NCI-H1436 (cell line): Measurements from ENCODE around the gene LEFTY1.

Experiments
- DNase-seq: peaks from one replicate; lab custom pipeline; 2025; lab: John Stamatoyannopoulos, UW

The LEFTY1 gene

DNA sequence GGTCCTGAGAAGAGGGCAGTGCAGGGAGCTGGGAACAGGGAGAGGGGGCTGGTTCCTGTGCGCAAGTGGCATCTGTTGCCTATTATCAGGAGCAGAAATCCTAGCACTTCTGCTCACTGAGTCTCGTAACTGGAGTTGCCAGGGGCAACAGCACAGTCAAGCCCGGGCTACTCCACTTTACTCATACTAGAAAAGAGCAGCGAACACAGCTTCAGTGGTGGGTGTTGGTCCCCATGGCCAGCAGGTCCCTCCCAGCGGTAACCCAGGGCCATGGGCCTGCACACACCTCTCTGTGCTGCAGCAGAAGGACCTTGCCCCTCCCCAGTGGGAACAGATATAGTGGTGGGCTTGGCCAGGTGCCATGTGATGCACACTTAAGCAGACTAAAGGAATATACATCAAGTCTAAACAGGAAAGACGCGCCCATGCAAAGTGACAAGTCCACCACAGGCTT is 26.6 kb upstream of the LEFTY1 start:
- peak; percentile 48 for DNase-seq

DNA sequence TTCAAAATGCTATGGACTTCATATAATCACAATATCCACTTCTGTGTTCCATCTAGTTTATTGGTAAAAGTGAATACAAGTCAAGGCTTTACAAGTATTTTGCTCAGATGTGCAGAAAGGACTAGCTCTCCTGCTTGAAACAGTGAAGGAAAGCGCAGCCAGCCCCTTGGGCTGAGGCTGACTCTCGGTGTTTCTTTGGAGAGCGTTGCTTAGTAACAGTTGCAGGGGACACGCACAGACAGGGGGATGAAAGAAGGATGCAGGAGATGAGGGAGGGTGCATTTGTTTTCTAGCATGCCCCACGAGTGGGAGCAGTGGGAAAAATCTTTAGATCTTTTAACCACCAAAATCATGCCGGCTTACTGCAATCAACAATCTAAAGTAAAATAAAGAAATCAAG is 26.0 kb upstream of the LEFTY1 start:
- no peak for DNase-seq

DNA sequence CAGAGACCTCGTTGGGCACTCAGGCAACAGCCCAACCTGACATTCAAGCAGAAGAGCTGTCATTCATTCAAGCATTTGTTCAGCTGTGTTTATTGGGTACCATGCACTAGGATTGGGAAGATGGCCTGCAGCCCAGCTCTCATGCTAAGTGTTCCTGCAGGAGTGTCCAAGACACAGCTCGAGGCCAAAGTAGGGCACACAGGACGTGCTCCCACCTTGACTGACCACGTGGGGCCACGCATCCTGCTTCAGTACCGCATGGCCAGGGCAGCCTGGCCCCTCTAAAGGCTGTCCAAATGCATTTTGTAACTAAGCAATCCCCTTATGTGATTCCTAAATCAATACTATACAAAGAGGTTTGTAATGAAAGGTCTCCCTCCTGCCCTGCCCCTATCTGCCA is 25.4 kb upstream of the LEFTY1 start:
- DNase-seq = no peak

DNA sequence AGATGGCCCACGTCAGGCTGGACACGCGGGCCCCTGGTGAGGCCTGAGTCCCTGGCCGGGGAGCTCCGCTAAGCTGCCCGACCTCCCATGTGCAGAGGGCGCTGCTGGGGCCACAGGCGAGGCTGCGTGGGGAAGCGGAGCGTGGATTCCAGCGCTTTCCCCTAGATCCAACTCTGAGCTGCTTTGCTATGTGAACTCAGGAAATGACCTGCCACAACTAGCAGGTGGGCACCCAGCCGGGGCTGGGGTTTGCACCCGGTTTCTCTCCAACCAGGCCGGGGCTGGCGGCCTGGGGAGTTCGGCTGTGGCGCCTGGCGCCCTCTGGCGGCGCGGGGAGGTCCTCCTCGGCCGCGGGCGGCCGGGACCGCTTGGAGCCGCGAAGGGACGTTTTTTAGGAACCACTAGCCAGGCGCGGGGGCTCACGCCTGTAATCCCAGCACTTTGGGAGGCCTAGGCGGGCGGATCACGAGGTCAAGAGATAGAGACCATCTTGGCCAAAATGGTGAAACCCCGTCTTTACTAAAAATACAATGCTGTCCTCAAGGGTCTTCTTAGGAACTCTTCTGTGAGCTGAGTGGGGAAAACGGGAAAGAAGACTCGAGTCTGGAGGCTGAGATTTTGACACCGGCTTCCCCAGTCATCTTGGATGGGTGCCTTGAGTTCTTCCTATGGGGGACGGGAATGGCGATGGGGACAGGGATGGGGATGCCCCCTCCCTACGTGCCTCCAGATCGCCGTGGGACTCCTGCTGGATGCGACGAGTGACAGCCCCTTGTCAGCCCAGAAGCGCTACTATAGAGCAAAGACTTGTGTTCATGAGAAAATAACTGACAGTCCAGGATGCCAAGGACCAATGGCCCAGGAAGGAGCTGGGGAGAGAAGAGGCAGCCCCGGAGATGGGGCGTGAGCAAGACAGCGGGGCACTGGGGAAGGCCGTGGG is 22.5 kb upstream of the LEFTY1 start:
- no peak for DNase-seq

DNA sequence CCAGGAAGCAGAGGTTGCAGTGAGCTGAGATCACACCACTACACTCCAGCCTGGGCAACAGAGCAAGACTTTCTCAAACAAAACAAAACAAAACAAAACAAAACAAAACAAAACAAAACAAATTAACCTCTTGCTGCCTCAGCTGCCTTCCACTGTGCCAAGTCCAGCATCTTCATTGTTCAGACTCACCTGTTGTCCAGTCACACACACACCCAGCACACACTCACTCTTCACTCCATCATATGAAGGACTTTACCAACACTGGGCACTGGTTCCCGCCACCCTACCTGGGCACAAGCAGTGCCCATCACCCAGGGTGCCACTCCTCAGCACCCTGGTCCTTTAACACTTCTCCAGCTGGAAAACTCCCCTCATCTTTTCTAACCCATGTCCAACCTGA is 20.5 kb upstream of the LEFTY1 start:
- no peak for DNase-seq

DNA sequence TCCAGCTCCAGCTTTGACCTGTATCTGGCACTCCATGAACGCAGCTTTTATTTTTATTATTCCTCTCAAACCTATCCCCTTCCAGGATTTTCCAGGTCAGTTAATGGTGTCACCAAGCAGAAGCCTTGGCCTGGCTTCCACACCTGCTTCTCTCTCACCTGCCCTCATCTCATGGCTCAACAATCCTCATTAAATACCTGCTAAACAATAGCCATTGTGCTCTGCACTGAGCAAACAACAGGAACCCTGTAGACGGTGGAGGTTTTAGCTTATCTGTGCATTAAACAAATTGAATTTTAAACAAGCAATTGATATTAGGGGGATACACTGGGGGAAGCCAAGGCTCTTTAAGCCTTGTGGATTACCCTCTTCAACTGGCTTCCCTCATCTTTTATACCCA is 19.8 kb upstream of the LEFTY1 start:
- DNase-seq = peak; percentile 40

DNA sequence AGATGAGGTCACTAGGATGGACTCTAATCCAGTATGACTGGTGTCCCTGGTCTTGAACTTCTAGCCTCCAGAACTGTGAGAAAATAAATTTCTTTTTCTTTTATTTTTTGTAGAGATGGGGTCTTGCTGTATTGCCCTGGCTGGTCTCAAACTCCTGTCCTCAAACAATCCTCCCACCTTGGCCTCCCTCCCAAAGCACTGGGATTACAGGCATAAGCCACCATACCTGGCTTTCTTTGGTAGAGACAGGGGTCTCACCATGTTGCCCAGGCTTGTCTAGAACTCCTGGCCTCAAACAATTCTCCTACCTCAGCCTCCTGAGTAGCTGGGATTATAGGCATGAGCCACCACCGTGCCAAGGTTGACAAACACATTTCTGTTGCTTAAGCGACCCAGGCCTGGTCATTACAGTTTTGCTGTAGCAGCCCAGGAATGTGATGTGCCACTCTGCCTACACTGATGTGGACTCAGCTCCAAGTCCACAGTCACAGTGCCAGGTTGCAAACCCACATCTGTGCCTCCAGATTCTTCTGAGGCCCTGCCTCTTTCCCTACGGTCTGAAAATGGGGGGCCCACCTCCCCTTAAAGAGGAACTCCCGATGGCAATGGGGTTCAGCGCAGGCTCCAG is 19.2 kb upstream of the LEFTY1 start:
- DNase-seq = no peak

DNA sequence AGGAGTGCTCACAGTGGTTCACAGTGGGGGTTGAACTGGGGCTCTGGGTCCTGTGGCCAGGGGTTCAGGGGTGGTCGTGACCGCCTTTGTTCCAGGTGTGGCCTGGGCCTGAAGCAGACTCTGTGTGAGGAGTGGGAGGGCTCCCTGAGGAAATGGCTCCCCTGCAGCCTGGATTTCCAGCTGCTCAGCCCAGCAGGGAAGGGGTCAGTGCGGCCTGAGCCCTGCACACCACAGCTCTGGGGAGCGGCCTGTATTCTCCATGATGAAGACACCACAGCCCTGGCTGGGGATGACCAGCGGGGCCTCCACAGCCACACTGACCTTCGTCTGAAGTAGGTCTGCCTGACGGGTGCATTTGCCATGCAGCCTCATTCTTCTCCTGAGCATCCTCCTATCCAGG is 18.4 kb upstream of the LEFTY1 start:
- no peak for DNase-seq

DNA sequence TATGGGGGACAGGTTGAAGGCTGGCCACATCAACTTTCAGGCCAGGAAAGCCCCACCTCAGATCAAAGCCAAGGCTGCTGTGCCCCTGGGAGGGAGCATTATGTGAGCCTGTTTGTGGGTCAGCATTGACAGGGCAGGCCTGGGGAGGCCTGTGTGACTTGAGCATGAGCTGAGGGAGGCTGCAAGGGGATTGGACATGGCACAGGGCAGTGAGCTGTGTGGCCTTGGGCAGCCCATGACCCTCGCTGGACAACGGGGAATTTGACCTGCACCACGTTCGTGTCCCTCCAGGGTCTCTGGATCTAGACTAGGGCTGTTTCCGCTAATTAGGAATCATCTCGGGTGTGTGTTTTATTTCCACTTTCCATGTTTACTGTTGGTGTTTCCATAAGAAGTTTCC is 17.5 kb upstream of the LEFTY1 start:
- DNase-seq = no peak

DNA sequence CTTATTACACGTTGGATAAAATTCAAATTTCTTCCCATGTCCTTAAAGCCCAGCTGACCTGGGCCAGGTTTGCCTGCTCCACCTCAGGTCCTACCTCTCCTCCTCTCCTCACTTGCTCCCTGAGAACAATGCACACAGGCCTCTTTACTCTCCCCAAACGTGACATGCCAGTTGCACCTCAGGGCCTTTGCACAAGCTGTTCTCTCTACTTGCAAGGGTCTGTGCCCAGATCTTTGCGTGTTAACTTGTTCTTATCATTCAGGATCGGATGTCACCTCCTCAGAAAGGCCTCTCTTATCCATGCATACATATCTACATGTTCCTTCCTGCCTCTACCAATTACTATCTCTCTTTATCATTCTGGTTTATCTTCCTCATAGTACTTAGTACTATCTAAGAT is 14.7 kb upstream of the LEFTY1 start:
- DNase-seq = no peak

DNA sequence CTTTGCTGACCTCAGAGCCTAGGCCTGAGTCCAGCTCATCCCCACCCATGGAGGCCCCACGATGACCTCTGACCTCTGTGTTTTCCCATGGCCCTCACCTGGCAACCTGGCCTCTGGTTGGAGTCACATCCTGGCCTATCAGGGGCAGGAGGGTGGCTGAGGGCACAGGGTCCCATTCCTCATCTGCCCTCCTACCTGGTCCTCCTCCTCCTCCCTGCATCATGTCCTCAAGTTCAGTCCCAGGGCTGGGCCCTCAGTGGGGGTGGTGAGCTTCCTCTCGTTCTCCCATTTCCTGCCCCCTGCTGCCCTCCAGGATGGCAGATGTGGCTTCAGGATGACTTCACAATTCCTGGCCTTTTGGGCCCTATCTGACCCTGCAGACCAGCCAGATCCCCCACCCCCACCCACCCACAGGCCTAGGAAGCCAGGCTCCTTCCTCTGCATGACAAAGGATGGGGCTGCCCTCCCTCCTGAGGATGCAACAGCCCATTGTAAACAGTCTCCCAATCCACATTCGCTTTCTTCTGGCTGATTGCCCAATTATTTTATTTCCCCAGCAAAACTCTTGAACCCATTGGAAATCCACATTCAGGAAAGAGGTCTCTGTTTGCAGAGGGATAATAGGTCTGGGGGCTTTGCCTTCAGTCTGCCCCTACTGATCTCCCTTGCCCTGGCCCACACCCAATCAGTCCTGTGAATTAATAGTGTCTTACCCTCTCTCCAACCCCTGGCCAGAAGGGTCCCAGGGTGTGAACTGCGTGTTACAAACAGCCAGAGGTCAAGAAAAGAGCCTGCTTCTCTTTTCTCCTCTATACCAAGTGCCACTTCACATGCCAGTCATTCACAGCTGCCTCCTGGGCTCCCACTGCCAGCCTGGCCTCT is 10.3 kb upstream of the LEFTY1 start:
- DNase-seq = no peak

DNA sequence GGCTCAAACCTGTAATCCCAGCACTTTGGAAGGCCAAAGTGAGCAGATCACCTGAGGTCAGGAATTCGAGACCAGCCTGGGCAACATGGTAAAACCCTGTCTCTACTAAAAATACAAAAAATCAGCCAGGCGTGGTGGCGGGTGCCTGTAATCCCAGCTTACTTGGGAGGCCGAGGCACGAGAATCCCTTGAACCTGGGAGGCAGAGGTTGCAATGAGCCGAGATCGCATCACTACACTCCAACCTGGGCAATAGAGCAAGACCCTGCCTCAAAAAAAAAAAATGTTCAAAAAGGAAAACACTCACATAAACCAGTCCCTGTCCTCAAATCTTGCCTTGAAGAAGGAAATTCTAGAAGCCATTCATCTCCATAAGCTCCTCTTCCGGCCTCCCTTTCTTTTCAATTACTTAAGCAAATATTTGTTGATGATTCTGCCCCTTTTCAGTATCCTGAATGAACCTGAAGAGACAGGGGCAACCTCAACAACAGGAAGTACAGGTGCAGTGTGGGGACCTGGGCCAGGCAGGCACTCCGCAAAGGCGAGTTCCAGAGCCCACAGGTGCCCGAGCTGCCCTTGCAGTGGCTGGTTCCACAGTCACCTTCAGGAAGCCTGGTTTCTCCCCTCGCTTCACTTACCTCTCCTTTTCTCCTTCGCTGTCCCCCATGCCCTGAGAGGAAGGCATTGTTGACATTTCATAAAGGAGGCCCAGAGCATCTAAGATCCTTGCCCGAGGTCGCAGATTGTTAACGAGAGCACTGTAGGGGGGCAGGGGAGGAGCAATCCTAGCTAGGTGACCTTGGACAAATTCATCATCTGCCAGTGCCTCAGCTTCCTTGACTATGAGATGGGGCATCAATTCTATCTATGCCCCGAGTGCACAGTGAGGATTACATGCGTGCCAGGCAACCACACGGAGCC is 8.9 kb upstream of the LEFTY1 start:
- DNase-seq = peak; percentile 52

DNA sequence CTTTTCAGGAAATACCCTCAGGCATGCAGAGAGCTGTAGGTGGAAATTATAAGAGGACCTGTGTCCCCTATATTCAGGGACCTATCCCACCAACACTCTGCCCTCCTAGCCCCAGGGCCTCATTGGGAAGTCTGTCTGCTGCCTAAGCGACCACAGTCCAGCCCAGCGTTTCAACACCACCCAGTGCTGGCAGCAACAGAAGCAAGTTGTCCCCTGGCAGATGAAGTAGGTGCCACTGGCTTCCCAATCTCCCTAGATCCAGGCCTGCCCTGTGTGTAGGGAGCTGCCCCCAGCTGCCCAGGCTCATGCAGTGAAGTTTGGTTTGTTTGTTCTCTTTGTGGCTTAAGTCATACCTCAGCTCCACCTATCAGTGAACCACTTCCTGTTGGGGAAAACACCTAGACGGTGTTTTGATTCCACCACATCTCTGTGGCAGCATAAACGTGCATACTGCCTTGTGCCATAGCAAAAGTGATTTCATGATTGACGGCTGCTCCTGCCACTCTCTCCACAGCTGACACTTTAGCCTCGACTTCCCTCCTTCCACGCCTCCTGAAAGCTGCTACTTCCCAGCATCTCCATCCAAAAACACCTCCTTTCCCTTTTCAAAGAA is 8.1 kb upstream of the LEFTY1 start:
- no peak for DNase-seq

DNA sequence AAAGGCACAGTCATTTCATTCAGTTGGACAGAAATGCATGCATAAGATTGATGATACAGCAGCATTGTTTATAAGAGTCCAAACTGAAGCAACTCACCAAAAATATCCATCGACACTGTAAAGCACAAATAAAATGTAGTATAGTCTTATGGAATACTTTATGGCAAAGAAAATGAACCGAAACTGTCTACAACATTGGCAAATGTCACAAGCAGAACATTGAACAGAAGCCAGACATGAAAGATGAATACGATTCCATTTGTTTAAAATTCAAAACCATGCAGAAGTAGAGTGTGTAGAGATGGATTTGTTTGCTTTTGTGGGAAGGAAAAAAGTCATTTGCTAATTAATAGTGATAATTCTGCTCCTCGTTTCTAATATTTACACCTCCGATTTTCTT is 7.5 kb upstream of the LEFTY1 start:
- DNase-seq = no peak

DNA sequence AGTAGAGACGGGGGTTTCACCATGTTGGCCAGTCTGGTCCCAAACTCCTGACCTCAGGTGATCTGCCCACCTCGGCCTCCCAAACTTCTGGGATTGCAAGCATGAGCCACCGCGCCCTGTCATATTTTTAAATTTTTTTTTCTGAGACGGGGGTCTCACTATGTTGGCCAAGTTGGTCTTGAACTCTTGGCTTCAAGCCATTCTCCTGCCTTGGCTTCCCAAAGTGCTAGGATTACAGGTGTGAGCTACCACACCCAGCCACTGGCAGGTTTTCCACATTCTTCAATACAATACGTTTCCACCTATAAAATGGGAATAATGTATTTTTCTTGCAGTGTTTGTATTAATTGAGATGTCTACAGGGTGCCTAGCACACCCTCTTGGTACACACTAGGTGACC is 3.4 kb upstream of the LEFTY1 start:
- DNase-seq = no peak

DNA sequence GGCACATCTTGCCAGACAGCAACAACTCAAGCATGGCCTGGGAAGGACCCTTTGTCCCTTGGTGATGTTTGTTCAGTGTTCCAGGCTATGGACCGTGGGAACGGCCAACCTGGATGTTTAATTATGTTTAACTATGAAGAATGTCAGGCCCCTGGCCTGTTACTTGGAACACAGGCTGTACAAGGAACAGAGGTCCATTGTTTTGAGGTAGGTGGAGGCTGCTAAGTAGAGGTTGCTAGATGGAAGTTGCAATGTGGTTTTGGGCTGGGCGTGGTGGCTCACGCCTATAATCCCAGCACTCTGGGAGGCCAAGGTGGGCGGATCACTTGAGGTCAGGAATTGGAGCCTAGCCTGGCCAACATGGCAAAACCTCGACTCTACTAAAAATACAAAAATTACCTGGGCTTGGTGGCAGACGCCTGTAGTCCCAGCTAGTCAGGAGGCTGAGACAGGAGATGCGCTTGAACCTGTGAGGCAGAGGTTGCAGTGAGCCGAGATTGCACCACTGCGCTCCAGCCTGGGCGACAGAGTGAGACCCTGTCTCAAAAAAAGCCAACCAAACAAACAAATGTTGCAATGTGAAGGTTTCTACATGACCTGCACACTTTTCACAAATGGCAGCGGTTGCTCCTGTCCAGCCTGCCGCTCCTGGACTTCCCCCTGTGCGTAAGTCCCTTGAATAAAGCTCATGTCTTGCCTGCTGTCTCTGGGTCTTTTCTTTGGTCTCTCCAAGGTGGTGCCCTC is 2.5 kb upstream of the LEFTY1 start:
- no peak for DNase-seq

DNA sequence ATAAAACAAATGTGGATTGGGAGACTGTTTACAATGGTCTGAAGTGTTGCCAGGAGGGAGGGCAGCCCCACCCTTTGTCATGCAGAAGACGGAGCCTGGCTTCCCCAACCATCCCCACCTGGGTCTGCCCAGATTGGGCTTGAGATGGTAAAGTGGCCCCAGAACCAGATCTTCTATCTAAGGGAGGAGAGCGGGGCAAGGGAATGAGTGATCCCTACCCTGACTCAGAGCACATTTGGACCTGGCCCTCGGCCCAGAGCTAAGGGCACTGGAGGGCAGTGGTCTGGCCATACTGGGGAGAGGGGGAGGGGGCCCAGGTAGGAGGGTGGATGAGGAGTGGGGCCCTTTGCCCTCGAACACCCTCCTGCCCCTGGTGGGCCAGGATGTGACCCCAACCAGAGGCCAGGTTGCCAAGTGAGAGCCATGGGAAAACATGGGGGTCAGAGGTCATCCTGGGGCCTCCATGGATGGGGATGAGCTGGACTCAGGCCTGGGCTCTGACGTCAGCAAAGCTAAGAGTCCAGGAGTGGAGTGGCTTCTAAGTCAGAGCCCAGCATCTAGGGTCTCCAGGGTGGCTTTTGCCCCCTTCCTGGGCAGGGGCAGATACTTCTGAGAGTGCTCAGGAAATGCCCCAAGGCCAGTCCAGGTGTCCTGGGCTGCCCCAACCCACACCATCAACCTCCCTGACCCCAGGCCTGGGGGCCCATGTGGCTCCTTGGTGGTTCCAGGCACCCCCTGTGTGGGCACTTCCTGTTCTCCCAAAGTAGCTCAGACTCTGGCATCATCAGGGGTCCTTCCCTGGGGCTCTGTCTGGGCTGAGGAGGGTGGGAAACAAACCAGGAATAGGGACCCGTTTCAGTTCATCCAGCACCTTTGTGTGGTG is 1.6 kb upstream of the LEFTY1 start:
- DNase-seq = no peak

DNA sequence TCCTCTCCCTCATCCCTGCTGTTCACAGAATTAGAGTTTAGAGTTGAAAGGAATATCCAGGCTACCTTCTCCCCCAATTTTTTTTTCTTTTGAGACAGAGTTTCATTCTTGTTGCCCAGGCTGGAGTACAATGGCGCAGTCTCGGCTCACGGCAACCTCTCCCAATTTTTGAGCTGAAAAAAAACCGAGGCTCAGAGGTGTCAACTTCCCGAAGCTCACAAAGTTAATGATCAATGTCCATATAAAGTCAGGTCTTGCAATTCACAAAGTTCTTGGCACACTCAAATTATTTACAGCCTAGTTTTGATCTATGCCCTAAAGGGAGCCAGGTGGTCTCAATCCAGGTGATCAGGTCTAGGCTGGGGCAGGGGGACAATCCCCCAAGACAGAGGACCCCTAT is 797 bp upstream of the LEFTY1 start:
- no peak for DNase-seq

DNA sequence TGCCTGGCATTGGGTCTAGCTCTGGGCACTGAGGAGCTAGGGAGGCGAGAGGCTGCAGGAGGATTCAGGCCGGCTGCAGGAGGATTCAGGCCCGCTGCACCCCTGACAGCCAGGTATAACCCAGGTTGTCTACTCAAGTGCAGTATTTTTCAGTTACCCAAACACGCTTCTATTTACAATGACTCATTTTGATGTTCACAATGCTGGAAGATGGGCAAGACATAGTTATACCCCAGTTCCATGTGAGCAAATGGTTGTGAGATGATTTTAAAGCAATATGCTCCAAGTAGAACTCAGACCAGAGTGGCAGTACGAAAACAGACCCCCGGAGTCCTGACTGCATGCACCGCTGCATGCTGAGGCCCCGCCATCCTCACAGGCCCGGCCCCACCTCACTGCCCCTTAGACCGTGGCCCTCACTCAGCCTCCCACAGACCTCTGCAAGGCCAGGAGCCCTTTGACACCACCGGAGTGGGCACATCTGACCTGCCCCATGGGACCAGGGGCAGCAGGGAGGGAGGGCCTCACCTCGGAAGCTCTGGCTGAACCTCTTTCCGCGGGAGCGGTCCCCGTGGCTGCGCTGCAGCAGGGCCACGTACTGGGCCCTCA is 553 bp downstream of the LEFTY1 start:
- DNase-seq = no peak
